Measurements from ENCODE around the gene GALE.
"Not testable (repeated sequence)": the region's sequence is repeated elsewhere in the genome, so short reads cannot be mapped to it uniquely, and the experiment has no call there.

Gene GALE

GRCh38 chr1:23793018-23793781, 7.4 kb downstream of the GALE start:
- peak in 29 of 58 donors; percentile 8 to 76 (median 31) for DNase-seq

- no peak for DNase-seq
Measured at GRCh38 chr1:23792151-23792945, 8.2 kb downstream of the GALE start.

- DNase-seq, result peak in 1 of 58 donors; percentile 9
Measured at GRCh38 chr1:23791516-23792047, 9.0 kb downstream of the GALE start.

- peak; percentile 59 to 97 (median 92) for DNase-seq
Measured at GRCh38 chr1:23790696-23791515, 9.6 kb downstream of the GALE start, which contains the start of gene LYPLA2. Gene LYPLA2 (plus strand): TSS chr1:23791145. CDS start chr1:23792683, 1,538 bp downstream.

GRCh38 chr1:23788695-23789094, 11.9 kb downstream of the GALE start:
- DNase-seq, result no peak

- no peak for DNase-seq
Measured at GRCh38 chr1:23787701-23788100, 12.9 kb downstream of the GALE start.

- DNase-seq, result no peak
Measured at GRCh38 chr1:23784846-23785245, 15.7 kb downstream of the GALE start.

GRCh38 chr1:23783141-23783540, 17.4 kb downstream of the GALE start:
- not testable (repeated sequence) for DNase-seq

GRCh38 chr1:23779826-23780371, 20.7 kb downstream of the GALE start:
- no peak for DNase-seq

- DNase-seq, result peak; percentile 19 to 85 (median 72)
Measured at GRCh38 chr1:23777979-23778814, 22.4 kb downstream of the GALE start, which contains the start of gene PITHD1. Gene PITHD1 (plus strand): TSS chr1:23778418. CDS start chr1:23778516, 98 bp downstream.

GRCh38 chr1:23776217-23776616, 24.3 kb downstream of the GALE start:
- no peak for DNase-seq

GRCh38 chr1:23774174-23774880, 26.2 kb downstream of the GALE start:
- no peak for DNase-seq

- no peak for DNase-seq
Measured at GRCh38 chr1:23772854-23773242, 27.7 kb downstream of the GALE start.

- DNase-seq, result peak in 57 of 58 donors; percentile 14 to 91 (median 63)
Measured at GRCh38 chr1:23772049-23772853, 28.3 kb downstream of the GALE start.

GRCh38 chr1:23768733-23769132, 31.8 kb downstream of the GALE start:
- no peak for DNase-seq

- no peak for DNase-seq
Measured at GRCh38 chr1:23763041-23763577, 37.4 kb downstream of the GALE start.

- peak in 51 of 58 donors; percentile 7 to 86 (median 40) for DNase-seq
Measured at GRCh38 chr1:23759277-23759676, 41.3 kb downstream of the GALE start.

- no peak for DNase-seq
Measured at GRCh38 chr1:23757812-23758211, 42.7 kb downstream of the GALE start.

Data from anterior cingulate cortex (tissue), 58 donors.